ENCODE measurements around the gene SLC38A6.
"Not testable (repeated sequence)": the region's sequence is repeated elsewhere in the genome, so short reads cannot be mapped to it uniquely, and the experiment has no call there.

Gene SLC38A6

DNA sequence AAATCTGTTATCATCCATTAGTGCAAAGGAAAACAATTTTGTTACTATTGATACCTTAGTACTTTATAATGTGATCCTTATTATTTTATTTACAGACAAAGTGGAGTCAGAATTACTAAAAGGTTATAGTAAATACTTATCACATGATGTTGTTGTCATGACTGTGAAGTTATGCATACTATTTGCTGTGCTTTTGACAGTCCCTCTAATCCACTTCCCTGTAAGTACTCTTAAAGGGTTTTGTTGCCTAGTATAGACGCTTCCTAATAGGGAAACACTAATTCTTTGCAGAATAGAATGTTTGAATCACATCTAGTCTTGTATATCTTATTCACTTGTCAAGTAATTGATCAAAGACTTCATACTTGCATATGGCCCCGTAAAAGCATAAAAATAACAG lies 69.4 kb downstream of the SLC38A6 start:
- no peak for DNase-seq (ENCODE audit: low read depth in 4 of 4, low spot score in 1 of 4)

DNA sequence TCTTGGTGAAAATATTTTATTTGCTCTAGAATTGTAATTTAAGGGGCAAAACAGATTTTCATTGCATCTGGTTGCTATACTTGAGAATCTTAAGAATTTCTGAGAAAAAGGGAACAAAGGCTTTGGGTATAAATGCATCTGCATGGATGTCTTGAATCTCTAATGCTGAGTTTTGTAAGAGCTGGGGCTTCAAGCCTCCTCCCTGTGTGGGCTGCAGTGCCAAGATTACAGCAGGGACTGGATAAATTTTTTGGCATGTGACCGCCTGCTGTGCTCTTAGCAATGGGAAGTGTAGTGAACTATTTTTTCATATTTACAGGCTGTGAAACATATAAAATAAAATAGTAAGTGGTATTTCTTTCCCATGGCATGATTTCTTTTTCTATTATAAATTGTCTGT lies 70.0 kb downstream of the SLC38A6 start:
- no peak for DNase-seq (ENCODE audit: low read depth in 4 of 4, low spot score in 1 of 4)

GRCh38 chr14:61051621-61052020 lies 70.6 kb downstream of the SLC38A6 start:
- DNase-seq (ENCODE audit: low read depth in 4 of 4, low spot score in 1 of 4): no peak

DNA sequence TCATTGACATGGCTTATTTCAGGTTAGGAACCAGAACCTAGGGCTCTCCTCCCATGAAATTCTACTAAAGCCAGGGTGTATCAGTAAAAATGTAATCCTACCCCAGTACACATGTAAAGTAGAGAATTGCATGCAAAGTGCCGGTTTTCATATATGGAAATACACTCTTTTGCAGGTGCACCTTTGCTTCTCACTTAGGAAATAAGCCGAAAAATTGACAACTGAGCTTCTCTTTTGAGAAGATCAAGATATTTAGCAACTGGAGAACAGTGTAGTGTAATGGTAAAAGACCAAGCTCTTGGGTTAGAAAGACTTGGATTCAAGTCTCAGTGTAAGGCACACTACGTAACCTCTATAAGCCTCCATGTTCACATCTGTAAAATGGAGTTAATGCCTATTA lies 82.4 kb downstream of the SLC38A6 start:
- no peak for DNase-seq (ENCODE audit: low read depth in 4 of 4, low spot score in 1 of 4)

- DNase-seq (ENCODE audit: low read depth in 4 of 4, low spot score in 1 of 4): no peak
These were observed 83.2 kb downstream of the SLC38A6 start for GRCh38 chr14:61064210-61064609.

GRCh38 chr14:61064856-61065255 lies 83.8 kb downstream of the SLC38A6 start:
- DNase-seq (ENCODE audit: low read depth in 4 of 4, low spot score in 1 of 4): no peak

DNA sequence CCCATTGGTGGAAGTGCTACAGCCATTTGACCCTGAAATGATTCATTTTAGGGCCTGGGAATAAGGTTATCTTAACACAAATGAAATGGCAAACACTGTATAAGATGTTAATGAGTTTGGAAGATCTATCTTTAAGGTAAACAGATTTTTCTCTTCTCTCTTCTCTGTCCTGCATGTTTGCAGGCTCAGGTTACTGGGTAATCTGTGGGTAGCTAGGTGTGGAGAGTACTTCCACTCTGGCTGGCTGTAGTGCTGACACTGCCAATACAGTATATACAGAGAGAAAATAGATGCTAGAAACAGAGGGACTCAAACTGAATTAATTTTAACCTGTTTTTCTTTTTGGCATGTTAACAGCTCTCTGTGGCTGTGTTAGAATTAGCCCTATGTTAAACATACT lies 84.6 kb downstream of the SLC38A6 start:
- DNase-seq (ENCODE audit: low read depth in 4 of 4, low spot score in 1 of 4): no peak

DNA sequence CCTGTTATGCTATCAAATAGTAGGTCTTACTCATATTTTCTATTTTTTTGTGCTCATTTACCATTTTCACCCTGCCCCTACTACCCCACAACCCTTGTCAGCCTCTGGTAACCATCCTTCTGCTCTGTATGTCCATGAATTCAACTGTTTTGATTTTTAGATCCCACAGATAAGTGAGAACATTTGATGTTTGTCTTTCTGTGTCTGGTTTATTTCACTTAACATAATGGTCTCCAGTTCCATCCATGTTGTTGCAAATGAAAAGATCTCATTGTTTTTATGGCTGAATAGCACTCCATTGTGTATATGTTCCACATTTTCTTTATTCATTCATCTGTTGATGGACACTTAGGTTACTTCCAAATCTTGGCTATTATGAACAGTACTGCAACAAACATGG lies 91.4 kb downstream of the SLC38A6 start:
- not testable (repeated sequence) for DNase-seq (ENCODE audit: low read depth in 4 of 4, low spot score in 1 of 4)

- DNase-seq (ENCODE audit: low read depth in 4 of 4, low spot score in 1 of 4): no peak
These were observed 93.8 kb downstream of the SLC38A6 start for GRCh38 chr14:61074852-61075251.

DNA sequence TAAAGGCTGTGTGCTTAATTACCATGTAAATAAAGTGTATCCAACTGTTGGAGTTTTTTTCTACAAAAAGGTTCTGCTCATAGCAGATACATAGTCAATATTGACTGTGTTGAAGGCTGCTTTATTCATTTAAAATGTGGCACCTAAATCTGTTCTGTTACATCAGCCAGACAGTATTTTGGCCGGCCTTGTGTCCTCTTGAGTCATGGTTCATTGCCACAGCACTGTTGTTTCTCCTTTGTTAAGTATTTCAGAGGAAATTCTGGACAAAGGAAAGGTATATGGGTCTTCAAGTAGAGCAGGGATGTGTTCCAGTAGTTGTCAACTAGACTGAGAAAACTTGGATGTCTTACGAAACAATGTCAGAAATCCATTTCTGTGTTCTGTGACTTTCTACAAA lies 95.5 kb downstream of the SLC38A6 start:
- no peak for DNase-seq (ENCODE audit: low read depth in 4 of 4, low spot score in 1 of 4)

DNA sequence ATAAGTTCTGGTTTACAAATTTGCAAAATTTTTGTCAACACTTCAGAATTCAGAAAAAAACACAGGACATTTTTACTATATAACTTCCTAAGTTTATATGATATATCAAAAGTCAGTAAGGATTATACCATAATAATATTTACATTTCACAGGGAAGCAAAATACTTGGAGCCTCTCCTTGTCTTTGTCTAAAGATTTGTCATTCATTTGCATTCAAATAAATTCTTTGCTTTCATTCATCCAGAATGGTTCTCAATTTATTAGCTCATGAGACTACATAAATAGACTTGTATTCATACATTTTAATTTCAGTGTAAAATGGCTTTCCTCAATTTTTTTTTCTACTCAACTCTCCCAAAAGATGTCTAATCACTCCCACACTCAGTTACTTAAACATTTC lies 96.4 kb downstream of the SLC38A6 start:
- no peak for DNase-seq (ENCODE audit: low read depth in 4 of 4, low spot score in 1 of 4)

GRCh38 chr14:61077951-61078720 lies 97.1 kb downstream of the SLC38A6 start:
- DNase-seq (ENCODE audit: low read depth in 4 of 4, low spot score in 1 of 4): no peak

- no peak for DNase-seq (ENCODE audit: low read depth in 4 of 4, low spot score in 1 of 4)
These were observed 99.6 kb downstream of the SLC38A6 start for GRCh38 chr14:61080591-61081010.

GRCh38 chr14:61088081-61088480 lies 107.0 kb downstream of the SLC38A6 start:
- DNase-seq (ENCODE audit: low read depth in 4 of 4, low spot score in 1 of 4): no peak

DNA sequence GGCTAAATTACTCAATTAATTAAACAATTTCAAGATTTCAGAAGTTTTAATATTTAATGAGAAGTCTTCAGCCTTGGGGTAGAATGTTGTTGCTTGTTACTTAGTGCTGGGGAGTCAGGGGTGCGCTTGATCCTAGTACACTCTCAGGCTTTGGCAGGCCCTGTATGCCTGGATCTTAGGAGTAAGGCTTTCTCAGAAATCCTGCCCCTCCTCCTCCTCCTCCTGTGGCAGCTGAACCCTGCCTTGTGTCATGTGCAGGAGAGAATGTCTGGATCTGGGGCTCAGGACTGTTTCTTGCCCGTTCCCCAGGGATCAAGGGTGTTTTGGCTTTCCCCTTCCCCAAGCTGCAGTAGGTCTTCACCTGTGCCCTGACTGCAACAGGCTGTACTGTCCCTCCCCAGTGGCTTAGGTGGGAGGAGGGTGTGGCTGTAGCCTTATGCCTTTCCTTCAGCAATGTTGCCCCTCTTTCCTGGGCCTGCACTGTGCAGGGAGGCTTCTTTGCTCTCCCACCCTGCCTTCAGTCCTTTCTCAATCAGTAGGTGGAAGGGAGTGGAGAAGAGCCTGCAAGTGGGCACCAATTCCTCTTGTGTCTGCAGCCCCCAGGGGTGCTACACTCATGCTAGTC lies 108.2 kb downstream of the SLC38A6 start:
- DNase-seq (ENCODE audit: low read depth in 4 of 4, low spot score in 1 of 4): no peak

DNA sequence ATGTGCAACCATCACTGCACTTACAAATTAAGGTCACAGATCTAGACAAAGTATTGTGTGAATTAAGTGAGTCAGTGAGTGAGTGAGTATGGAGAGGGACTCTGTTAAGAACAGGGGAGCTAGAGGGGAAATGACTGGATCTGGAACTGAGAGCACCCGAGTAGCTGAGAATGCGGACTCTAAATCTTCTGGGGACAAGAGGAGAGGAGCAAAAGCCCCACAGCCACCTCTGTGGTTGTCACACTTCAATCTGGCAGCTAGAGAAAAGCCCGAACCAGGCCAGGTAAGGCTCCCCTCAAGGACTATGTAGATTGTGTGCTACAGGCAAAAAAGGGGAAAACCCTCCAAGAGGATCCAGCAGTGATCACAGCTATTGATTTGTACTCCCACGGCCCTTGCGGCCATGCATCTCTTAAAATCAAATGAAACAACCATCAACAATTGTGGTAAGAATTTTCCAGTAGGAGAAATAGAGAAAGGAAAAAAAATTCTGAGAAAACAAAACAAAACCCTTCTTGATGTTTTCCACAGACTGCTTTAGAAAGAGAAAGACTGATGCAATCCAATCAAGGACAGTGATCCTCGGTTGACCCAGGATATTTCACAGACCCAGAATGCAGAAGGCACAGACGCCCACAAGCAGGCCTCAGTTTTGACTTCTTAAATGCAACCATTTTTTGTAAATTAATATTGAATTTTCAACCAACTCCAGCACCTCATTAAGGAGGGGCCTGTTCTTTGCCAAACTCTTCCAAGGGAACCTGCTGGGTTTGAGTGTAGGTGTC lies 109.6 kb downstream of the SLC38A6 start:
- no peak for DNase-seq (ENCODE audit: low read depth in 4 of 4, low spot score in 1 of 4)

GRCh38 chr14:61091657-61092273 lies 110.7 kb downstream of the SLC38A6 start:
- DNase-seq (ENCODE audit: low read depth in 4 of 4, low spot score in 1 of 4): no peak

- DNase-seq (ENCODE audit: low read depth in 4 of 4, low spot score in 1 of 4): not testable (repeated sequence)
These were observed 117.1 kb downstream of the SLC38A6 start for GRCh38 chr14:61098096-61098495.

GRCh38 chr14:61098721-61099120 lies 117.7 kb downstream of the SLC38A6 start:
- no peak for DNase-seq (ENCODE audit: low read depth in 4 of 4, low spot score in 1 of 4)

DNA sequence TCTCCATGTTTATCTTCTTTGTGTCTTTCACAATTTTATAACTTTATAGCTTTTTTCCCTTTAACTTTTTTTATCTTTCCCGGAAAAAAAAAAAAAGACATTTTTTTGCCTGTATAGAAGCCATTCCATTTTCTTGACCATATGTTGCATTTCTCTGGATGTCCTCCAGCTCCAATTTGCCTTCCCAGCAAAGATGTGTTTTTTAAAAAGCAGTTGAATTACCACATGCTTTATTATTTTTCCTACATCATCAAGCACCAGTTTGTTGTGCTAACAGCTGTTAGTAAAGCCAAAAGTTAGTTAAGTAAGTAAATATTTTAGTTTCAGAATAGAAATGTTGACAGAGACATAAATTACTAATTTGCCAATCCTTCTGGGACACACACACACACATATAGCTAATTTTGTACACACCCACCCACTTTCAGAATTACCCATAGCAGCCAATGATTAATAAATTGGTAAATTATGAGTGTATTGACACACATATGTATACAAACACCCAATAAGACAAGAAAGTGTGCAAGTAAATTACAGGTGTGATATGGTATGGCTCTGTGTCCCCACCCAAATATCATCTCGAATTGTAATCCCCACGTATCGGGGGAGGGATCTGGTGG lies 118.3 kb downstream of the SLC38A6 start:
- DNase-seq (ENCODE audit: low read depth in 4 of 4, low spot score in 1 of 4): no peak

Measured in stimulated activated CD4-positive, alpha-beta T cell treated with anti-CD3 and anti-CD28 coated beads, Interleukin-1b, Interleukin-23, amount 100 ng/mL, for 24 hours (primary cell).